ENCODE results near the gene TIGD4. TPM values are rescaled to one million over a fixed set of nuclear protein-coding genes. Genes with fewer than 3 reads are reported as not detected.

TIGD4 gene
- total RNA-seq, 1 donor, result under 0.01 TPM

GRCh38 chr4:152805071-152805650 is 25.6 kb upstream of the TIGD4 start:
- Histone ChIP-seq H3K9me3 (ENCODE audit: low read depth, low read length) (no peaks in the 10 kb centered on the region), H3K4me3 (ENCODE audit: low read length) (no peak overlapping the region), H3K4me1 (ENCODE audit: insufficient read depth, low read length) (peaks cover 12% of the 10 kb centered on the region), H3K27me3 (ENCODE audit: insufficient read depth, low read length) (no peaks in the 10 kb centered on the region)

DNA sequence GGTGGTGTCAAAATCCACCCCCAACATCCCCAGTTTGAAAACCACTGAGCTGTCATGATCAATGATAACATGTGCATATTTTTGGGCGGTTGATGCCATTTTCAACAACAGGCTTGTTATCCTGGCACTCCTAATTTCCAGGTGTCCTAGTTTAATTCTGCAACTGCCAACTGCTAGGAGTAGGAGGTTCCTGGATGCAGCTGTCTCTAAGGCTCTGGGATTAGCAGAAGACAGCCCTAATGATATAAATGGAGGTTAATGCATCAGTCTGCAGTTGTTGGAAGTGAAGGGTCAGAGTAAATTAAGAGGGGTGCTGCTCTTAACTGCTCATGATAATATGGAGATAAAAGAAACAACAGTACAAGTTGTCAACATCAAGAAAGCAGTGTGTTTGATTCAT is 24.0 kb upstream of the TIGD4 start:
- Histone ChIP-seq H3K4me3 (ENCODE audit: low read length) (no peak overlapping the region), H3K9me3 (ENCODE audit: low read depth, low read length) (no peaks in the 10 kb centered on the region), H3K27me3 (ENCODE audit: insufficient read depth, low read length) (no peaks in the 10 kb centered on the region), H3K4me1 (ENCODE audit: insufficient read depth, low read length) (peaks cover 12% of the 10 kb centered on the region)

DNA sequence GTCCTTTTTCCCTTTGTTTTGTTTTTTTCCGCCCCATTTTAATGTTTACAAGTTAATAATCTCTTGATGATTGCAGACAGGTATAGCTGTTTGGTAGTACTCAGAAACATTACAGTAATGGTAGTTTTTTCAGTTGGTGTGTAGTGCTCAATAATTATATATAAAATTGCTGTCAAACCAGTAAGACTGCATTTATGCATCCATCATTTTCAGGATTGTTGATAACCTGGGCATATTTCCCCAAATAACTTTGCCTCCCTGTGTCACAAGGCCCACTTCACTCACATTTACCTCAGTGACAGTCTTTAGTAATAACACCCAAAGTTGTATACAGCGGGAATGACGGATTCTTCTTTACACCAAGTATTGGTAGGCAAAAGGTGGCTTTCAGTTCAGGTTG is 16.4 kb upstream of the TIGD4 start:
- Histone ChIP-seq H3K4me1 (ENCODE audit: insufficient read depth, low read length) (no peaks in the 10 kb centered on the region), H3K9me3 (ENCODE audit: low read depth, low read length) (no peaks in the 10 kb centered on the region), H3K4me3 (ENCODE audit: low read length) (no peak overlapping the region), H3K27me3 (ENCODE audit: insufficient read depth, low read length) (no peaks in the 10 kb centered on the region)

- Histone ChIP-seq H3K4me1 (ENCODE audit: insufficient read depth, low read length) (peaks cover 31% of the 10 kb centered on the region), H3K27me3 (ENCODE audit: insufficient read depth, low read length) (no peaks in the 10 kb centered on the region), H3K9me3 (ENCODE audit: low read depth, low read length) (no peaks in the 10 kb centered on the region), H3K4me3 (ENCODE audit: low read length) (no peak overlapping the region)
These were observed 7.1 kb upstream of the TIGD4 start for GRCh38 chr4:152786627-152787026.

- Histone ChIP-seq H3K4me3 (ENCODE audit: low read length) (no peak overlapping the region), H3K9me3 (ENCODE audit: low read depth, low read length) (no peaks in the 10 kb centered on the region), H3K27me3 (ENCODE audit: insufficient read depth, low read length) (no peaks in the 10 kb centered on the region), H3K4me1 (ENCODE audit: insufficient read depth, low read length) (peaks cover 38% of the 10 kb centered on the region)
These were observed 6.4 kb upstream of the TIGD4 start for GRCh38 chr4:152785639-152786615.

GRCh38 chr4:152784490-152785350 is 5.2 kb upstream of the TIGD4 start:
- H3K4me1 ChIP-seq (ENCODE audit: insufficient read depth, low read length), result peaks cover 47% of the 10 kb centered on the region
- H3K27me3 ChIP-seq (ENCODE audit: insufficient read depth, low read length), result no peaks in the 10 kb centered on the region
- no peak overlapping the region for H3K4me3 ChIP-seq (ENCODE audit: low read length)
- H3K9me3 ChIP-seq (ENCODE audit: low read depth, low read length), result no peaks in the 10 kb centered on the region

DNA sequence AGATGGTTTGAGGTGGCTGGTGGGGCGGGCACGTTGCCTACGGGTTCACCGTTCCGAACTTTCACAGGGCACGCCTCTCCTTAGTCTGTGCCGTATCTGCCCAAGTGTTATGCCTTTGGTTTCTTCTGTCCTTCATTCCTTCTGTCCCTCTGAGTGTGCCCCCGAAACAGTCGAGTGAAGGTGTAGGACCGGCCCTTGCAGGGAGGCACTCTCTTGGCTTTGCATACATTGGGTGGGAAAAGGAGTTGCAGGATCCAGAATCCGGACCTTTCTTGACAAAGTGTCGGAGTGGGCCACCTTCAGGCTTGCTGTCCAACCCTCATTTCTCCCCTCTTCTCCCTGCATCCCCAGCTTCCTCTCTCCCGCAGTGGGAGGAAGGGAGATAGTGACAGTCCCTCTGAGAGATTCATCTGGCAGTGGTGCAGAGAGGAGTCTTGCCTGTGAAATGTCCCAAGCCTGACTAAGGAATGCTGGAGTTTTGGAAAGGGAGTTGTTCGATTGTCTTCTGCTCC is 793 bp upstream of the TIGD4 start:
- Histone ChIP-seq H3K4me3 (ENCODE audit: low read length) (peak overlapping the region; percentile 84), H3K9me3 (ENCODE audit: low read depth, low read length) (no peaks in the 10 kb centered on the region), H3K4me1 (ENCODE audit: insufficient read depth, low read length) (peaks cover 44% of the 10 kb centered on the region), H3K27me3 (ENCODE audit: insufficient read depth, low read length) (no peaks in the 10 kb centered on the region)

GRCh38 chr4:152778656-152779512 is 646 bp downstream of the TIGD4 start:
- no peaks in the 10 kb centered on the region for H3K9me3 ChIP-seq (ENCODE audit: low read depth, low read length)
- no peaks in the 10 kb centered on the region for H3K27me3 ChIP-seq (ENCODE audit: insufficient read depth, low read length)
- H3K4me3 ChIP-seq (ENCODE audit: low read length), result peak overlapping the region; percentile 84
- H3K4me1 ChIP-seq (ENCODE audit: insufficient read depth, low read length), result peaks cover 34% of the 10 kb centered on the region

DNA sequence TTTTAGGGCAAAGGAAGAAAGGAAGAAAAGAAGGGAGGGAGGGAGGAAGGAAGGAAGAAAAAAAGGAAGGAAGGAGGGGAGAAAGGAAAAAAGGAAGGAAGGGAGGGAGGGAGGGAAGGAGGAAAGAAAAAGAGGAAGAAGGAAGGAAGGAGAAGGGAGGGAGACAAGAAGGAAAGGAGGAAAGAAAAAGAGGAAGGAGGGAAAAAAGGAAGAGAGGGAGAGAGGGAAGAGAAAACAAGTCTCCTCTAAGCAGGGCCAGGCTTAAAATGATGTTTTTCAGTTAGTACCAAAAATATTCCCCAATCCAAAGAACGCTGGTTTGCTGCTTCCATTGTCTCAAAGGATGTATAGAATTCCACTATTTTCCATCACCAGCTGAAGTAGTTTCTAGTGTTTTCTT is 2.0 kb downstream of the TIGD4 start:
- no peaks in the 10 kb centered on the region for H3K27me3 ChIP-seq (ENCODE audit: insufficient read depth, low read length)
- H3K4me3 ChIP-seq (ENCODE audit: low read length), result no peak overlapping the region
- H3K4me1 ChIP-seq (ENCODE audit: insufficient read depth, low read length), result peaks cover 34% of the 10 kb centered on the region
- H3K9me3 ChIP-seq (ENCODE audit: low read depth, low read length), result no peaks in the 10 kb centered on the region

GRCh38 chr4:152776352-152776751 is 3.2 kb downstream of the TIGD4 start:
- Histone ChIP-seq H3K9me3 (ENCODE audit: low read depth, low read length) (no peaks in the 10 kb centered on the region), H3K27me3 (ENCODE audit: insufficient read depth, low read length) (no peaks in the 10 kb centered on the region), H3K4me1 (ENCODE audit: insufficient read depth, low read length) (peaks cover 23% of the 10 kb centered on the region), H3K4me3 (ENCODE audit: low read length) (no peak overlapping the region)

DNA sequence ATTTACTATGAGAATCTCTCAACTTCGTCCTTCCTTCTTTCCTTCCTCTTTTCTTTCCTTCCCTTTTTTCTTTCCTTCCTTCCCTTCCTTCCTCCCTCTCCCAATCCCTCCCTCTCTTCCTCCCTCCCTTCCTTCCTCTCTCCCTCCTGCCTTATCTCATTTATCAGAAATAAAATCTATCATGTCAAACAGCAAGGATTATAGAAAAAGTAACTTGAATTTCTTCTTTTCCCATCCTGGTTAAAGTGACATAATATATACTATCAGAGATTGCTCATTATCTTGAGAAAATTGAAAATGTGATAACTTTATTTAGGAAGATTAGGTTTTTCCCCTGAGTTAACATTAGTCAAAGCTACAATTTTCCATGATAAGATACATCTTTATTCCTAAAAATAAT is 5.6 kb downstream of the TIGD4 start:
- H3K4me3 ChIP-seq (ENCODE audit: low read length), result no peak overlapping the region
- no peaks in the 10 kb centered on the region for H3K9me3 ChIP-seq (ENCODE audit: low read depth, low read length)
- H3K27me3 ChIP-seq (ENCODE audit: insufficient read depth, low read length), result no peaks in the 10 kb centered on the region
- peaks cover 5% of the 10 kb centered on the region for H3K4me1 ChIP-seq (ENCODE audit: insufficient read depth, low read length)

DNA sequence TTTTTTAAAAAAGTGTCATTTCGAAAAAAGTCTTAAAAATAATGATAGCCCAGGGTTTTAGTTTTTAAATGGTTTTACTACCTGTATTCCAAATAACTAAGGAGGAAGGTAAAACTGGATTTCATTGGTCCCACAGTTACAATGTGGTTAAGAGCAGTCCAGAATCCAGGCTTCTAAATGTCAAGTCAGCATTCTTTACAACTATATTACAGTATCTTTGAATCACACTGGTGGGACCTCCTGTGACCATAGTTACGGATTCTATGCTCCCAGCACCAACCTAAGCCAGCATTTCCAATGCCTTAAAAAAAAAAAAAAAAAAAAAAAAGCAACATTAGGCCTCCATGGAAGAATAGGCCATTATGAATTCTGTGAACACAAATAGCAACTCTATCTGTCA is 6.2 kb downstream of the TIGD4 start:
- no peak overlapping the region for H3K4me3 ChIP-seq (ENCODE audit: low read length)
- H3K4me1 ChIP-seq (ENCODE audit: insufficient read depth, low read length), result no peaks in the 10 kb centered on the region
- H3K27me3 ChIP-seq (ENCODE audit: insufficient read depth, low read length), result no peaks in the 10 kb centered on the region
- no peaks in the 10 kb centered on the region for H3K9me3 ChIP-seq (ENCODE audit: low read depth, low read length)

DNA sequence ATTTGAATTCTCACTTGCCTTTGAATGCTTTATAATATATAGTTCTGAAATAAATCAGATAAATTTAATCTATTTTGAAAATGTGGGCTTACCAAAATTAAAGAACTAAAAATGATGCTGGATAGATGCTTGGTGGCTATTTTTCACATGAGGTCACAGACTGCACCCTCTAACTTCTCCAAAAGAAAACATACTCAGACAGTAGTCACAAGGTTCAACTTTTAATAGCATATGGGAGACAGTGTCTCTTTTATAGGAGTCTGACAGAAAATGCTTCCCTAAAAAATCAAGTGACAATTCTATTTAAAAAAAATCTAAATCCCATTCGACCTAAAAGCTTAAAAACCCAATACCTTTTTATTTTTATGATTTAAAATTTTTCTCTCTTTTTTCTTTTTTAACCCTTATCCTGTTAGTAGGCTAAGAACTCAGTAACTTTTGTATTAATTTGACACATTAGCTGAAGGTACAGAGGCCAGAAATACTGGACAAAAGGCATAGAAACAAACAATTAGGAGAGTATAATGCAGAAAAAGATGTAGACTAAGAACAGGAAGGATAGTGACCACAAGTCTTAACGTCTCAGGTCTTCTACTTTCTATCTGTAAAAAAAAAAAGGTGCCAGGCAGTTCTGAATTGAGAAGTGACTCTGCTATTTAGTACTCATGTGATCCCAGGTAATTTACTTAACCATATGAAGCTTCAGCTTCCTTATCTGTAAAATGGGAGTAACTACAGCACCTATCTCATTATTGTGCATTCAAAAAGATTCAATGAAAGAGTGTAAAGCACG is 7.6 kb downstream of the TIGD4 start:
- Histone ChIP-seq H3K27me3 (ENCODE audit: insufficient read depth, low read length) (no peaks in the 10 kb centered on the region), H3K4me3 (ENCODE audit: low read length) (no peak overlapping the region), H3K4me1 (ENCODE audit: insufficient read depth, low read length) (no peaks in the 10 kb centered on the region), H3K9me3 (ENCODE audit: low read depth, low read length) (no peaks in the 10 kb centered on the region)

Data from mononuclear cell (primary cell).